Stomach (tissue), 9 donors: ENCODE data around the gene ZNF335. TPM values are rescaled to one million over a fixed set of nuclear protein-coding genes. Genes with fewer than 3 reads are reported as not detected.

Source experiments
- DNase-seq, 2 donors: peaks; one replicate each; pipeline versions ENCODE4 v3.0.0 to v3.0.0-alpha.2; 2013 to 2019
- H3K27ac ChIP-seq, 5 donors: fragments of 200-600 bp in 4 of 5; sonication (generic) in 4 of 5; one replicate each; pipeline ENCODE4 v1.5.1; 2013 to 2019; ENCODE audit warnings: mild to moderate bottlenecking in 1 of 5, moderate library complexity in 1 of 5
- H3K27me3 ChIP-seq, 3 donors: fragments of 200-600 bp; sonication (generic); one replicate each; pipeline ENCODE4 v1.5.1; 2017 to 2019; ENCODE audit warnings: mixed run types in 1 of 3
- H3K36me3 ChIP-seq, 4 donors: fragments of 200-600 bp; sonication (generic); 1 replicate in 3 of 4; 2 replicates in 1 of 4; pipeline ENCODE4 v1.5.1; 2016 to 2019
- H3K4me1 ChIP-seq, 4 donors: fragments of 200-600 bp; sonication (generic); one replicate each; pipeline ENCODE4 v1.5.1; 2016 to 2019
- H3K4me3 ChIP-seq, 4 donors: fragments of 200-600 bp; sonication (generic) in 3 of 4; one replicate each; pipeline ENCODE4 v1.5.1; 2016 to 2019; ENCODE audit warnings: mild to moderate bottlenecking in 1 of 4
- H3K9me3 ChIP-seq, 4 donors: fragments of 200-600 bp; sonication (generic); one replicate each; pipeline ENCODE4 v1.5.1; 2016 to 2019
- EP300 ChIP-seq: sonication (generic); formaldehyde crosslinking; IDR thresholded peaks from one replicate; pipeline ENCODE4 v1.6.1; 2017; ENCODE audit warnings: antibody characterized with exemption
- POLR2A ChIP-seq, 4 donors: fragments of 450-650 bp; IDR thresholded peaks; one replicate each; pipeline ENCODE4 v1.6.1; 2016; ENCODE audit warnings: antibody characterized with exemption in 4 of 4, control low read depth in 2 of 4, mild to moderate bottlenecking in 1 of 4, moderate library complexity in 1 of 4
- POLR2AphosphoS5 ChIP-seq, 3 donors: sonication (generic); formaldehyde crosslinking; IDR thresholded peaks; one replicate each; pipeline ENCODE4 v1.6.1; 2016; ENCODE audit warnings: antibody characterized with exemption in 3 of 3
- WGBS, 5 donors: extraction: QIAGEN DNeasy Blood & Tissue Kit in 3 of 5; methylation state at CpG; one replicate each; pipeline versions ENCODE4 v1.1.5 to v1.1.7; 2013 to 2018; 5-methylcytosine and 5-hydroxymethylcytosine counted together
- intact Hi-C: fragments of 100-400 bp; cut with DNase I; formaldehyde crosslinking; loops from one replicate; pipeline ENCODE4 v1.15.1; 2023; ENCODE audit warnings: low total_unique reads
- polyA plus RNA-seq, 3 donors: library from polyadenylated mRNA; stranded (reverse); fragments of 200-250 nt; gene quantifications; one replicate each; pipeline ENCODE4 v1.2.3, GENCODE V29; 2013
- total RNA-seq, 5 donors: library from RNA; depleted of rRNA; stranded (reverse); fragments of >200 nt; gene quantifications; one replicate each; pipeline versions ENCODE4 v1.1.0 to v1.2.3, GENCODE V29; 2014 to 2016
- TF ChIP-seq, protein P1 (sequence below), 7 experiments: fragments of 450-650 bp in 4 of 7; fragments of 200-600 bp in 3 of 7; sonication (generic) in 3 of 7; IDR thresholded peaks; one replicate each; pipeline ENCODE4 v1.5.1; 2016 to 2019; ENCODE audit warnings: antibody characterized with exemption in 7 of 7, control low read depth in 2 of 7, mild to moderate bottlenecking in 1 of 7
- donor health status: healthy with polysubstance abuse.
- donor health status: Bipolar disorder and iron deficiency.
- donor health status: healthy.

ZNF335 gene
- total and polyA plus RNA-seq, 8 donors = 7.2 to 72.3 (median 18.0) TPM

DNA sequence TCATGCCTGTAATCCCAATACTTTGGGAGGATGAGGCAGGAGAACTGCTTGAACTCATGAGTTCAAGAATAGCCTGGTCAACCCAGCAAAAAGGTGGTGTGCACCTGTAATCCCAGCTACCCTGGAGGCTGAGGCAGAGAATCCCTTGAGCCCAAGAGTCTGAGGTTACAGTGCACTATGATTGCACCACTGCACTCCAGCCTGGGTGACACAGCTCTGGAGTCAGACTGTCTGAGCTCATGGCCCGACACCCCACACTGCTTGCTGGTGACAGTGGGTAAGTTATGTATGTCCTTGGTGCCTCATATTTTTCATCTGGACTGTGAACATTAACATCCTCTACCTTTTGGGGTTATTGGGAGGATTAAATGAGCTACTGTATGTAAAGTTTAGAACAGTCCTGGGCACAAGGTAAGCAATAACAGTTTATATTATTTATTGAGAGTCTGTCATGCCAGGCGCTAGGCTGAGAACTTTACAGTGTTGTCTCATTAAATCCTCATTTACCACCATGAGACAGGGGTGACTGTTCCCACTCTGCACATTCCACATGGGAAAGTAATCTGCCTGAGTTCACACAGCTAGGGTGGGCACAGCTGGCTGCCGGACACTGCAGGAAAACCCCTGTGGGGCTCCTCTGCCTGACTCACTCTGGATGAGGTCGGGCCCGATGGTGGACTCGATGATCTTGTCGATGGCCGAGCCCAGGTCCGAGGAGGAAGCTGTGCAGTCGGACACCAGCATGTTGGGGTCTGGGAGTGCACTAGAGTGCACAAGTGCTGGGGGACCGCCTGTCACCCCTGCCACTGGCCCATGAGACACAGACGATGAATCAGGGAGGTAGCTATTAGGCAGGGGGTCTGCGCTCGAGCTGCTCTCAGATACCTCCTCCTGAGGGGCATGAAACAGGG lies 2.9 kb downstream of the ZNF335 start:
- intact Hi-C loops = loop anchor here (10.0 kb wide), 1 partner anchor 154 kb away; the partner anchor contains the start of gene UBE2C
- TF ChIP-seq EP300 = no peak
- TF ChIP-seq, protein P1, sequence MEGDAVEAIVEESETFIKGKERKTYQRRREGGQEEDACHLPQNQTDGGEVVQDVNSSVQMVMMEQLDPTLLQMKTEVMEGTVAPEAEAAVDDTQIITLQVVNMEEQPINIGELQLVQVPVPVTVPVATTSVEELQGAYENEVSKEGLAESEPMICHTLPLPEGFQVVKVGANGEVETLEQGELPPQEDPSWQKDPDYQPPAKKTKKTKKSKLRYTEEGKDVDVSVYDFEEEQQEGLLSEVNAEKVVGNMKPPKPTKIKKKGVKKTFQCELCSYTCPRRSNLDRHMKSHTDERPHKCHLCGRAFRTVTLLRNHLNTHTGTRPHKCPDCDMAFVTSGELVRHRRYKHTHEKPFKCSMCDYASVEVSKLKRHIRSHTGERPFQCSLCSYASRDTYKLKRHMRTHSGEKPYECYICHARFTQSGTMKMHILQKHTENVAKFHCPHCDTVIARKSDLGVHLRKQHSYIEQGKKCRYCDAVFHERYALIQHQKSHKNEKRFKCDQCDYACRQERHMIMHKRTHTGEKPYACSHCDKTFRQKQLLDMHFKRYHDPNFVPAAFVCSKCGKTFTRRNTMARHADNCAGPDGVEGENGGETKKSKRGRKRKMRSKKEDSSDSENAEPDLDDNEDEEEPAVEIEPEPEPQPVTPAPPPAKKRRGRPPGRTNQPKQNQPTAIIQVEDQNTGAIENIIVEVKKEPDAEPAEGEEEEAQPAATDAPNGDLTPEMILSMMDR (IDR thresholded peaks at IDR 0.05) = no peak
- no peak for TF ChIP-seq POLR2AphosphoS5 (IDR thresholded peaks at IDR 0.05)
- no peak for TF ChIP-seq POLR2A (IDR thresholded peaks at IDR 0.05)
- no peak for DNase-seq
- peak overlapping the region in 2 of 4 donors; percentile 81 to 96 for H3K4me3 ChIP-seq
- H3K27ac ChIP-seq = peak overlapping the region in 2 of 5 donors; percentile 99
- peaks cover 13 to 40% (median 31%) of the 10 kb centered on the region in 4 donors for H3K4me1 ChIP-seq
- WGBS, 5 donors = 78 to 91% (median 88%) methylated on average over 12 to 14 of the region's 14 CpGs
- no peaks in the 10 kb centered on the region for H3K27me3 ChIP-seq
- H3K9me3 ChIP-seq = no peaks in the 10 kb centered on the region
- H3K36me3 ChIP-seq = peaks cover 51 to 57% (median 56%) of the 10 kb centered on the region in 4 donors

DNA sequence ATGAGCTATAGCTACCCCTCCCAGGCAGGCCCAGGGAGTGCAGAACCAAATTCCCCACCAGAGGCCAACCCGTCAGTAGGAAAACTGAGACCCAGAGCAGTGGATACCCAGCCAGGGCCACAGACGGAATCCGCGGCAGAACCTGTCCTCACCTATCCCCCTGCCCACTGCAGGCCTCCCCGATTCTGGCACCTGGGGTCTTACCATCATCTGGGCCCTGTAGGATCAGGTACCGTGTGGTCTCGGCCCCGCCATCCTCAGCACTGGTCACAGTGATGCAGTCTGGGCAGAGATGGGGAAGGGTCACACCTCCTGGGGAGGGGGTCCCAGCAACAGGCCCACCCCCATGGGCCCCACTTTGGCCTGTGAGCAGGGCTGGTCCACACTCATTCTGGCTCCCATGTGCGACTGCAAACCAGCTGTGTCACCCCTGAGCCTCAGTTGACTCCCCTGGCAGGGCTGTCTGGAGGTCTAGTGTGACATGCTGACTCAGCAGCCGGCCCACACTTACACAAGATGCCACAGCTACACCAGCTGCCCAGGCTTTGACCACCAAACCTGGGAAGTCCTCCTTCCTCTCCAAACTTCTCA lies 3.8 kb downstream of the ZNF335 start:
- intact Hi-C loops = loop anchor here (10.0 kb wide), 1 partner anchor 153 kb away; the partner anchor contains the start of gene UBE2C
- Histone ChIP-seq H3K9me3 (no peaks in the 10 kb centered on the region), H3K4me3 (no peak overlapping the region), H3K27me3 (no peaks in the 10 kb centered on the region), H3K27ac (no peak overlapping the region), H3K4me1 (peaks cover 13 to 39% (median 31%) of the 10 kb centered on the region in 4 donors), H3K36me3 (peaks cover 57 to 65% (median 64%) of the 10 kb centered on the region in 4 donors)
- no peak for DNase-seq
- 67 to 97% (median 93%) methylated on average over 2 to 10 of the region's 10 CpGs for WGBS, 5 donors
- no peak for TF ChIP-seq EP300
- no peak for TF ChIP-seq POLR2A (IDR thresholded peaks at IDR 0.05)
- TF ChIP-seq, protein P1 (IDR thresholded peaks at IDR 0.05) = no peak
- TF ChIP-seq POLR2AphosphoS5 (IDR thresholded peaks at IDR 0.05) = no peak

DNA sequence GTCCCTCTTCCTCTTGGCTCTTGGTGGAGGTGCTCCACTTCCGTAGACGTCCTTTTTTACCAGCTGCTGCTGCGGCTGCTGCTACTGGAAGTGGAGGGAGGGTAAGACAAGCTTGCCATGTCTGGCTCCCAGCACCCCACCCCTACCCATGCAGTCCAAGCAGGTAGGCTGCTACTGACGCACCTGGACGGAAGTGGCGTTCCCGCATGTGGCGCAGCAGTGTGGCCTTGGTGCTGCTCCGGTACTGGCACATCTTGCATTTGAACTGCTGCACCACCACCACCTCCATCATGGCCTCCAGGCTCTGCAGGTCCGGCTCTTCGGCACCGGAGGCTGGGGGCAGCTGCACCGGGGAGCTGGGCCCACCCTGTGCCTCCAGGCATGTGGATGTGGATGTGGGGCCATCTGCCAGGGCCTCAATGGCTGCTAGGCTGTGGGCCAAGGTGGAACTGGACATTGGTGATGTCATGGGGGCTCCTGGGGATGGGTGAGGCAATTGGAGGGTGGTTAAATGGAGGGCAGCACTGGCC lies 4.4 kb downstream of the ZNF335 start:
- H3K9me3 ChIP-seq = no peaks in the 10 kb centered on the region
- no peak overlapping the region for H3K4me3 ChIP-seq
- intact Hi-C loops = loop anchor here (10.0 kb wide), 1 partner anchor 153 kb away; the partner anchor contains the start of gene UBE2C
- 89 to 98% (median 97%) methylated on average over 9 to 13 of the region's 13 CpGs for WGBS, 5 donors
- H3K27me3 ChIP-seq = no peaks in the 10 kb centered on the region
- no peak overlapping the region for H3K27ac ChIP-seq
- peaks cover 13 to 33% (median 26%) of the 10 kb centered on the region in 4 donors for H3K4me1 ChIP-seq
- DNase-seq = no peak
- peaks cover 57 to 71% (median 69%) of the 10 kb centered on the region in 4 donors for H3K36me3 ChIP-seq
- TF ChIP-seq EP300 = no peak
- TF ChIP-seq POLR2AphosphoS5 (IDR thresholded peaks at IDR 0.05) = no peak
- TF ChIP-seq POLR2A (IDR thresholded peaks at IDR 0.05) = no peak
- TF ChIP-seq, protein P1 (IDR thresholded peaks at IDR 0.05) = no peak
